Muscle of back (tissue), 11 donors: ENCODE measurements around the gene C9. TPM values are rescaled to one million over a fixed set of nuclear protein-coding genes. Genes with fewer than 3 reads are reported as not detected.
A peak's percentile ranks its signal among the peaks of the same experiment; 100 is the strongest.
"Not testable (repeated sequence)": the region's sequence is repeated elsewhere in the genome, so short reads cannot be mapped to it uniquely, and the experiment has no call there.

Experiments used
- DNase-seq, 3 donors: peaks; one replicate each; pipeline versions ENCODE4 v3.0.0 to v3.0.0-alpha.2; 2013
- polyA plus RNA-seq, 10 donors: library from polyadenylated mRNA; unstranded; fragments of 120-200 nt; gene quantifications; one replicate each; pipeline ENCODE4 v1.2.1, GENCODE V29; 2013; ENCODE audit not compliant: insufficient read length in 10 of 10

The C9 gene
- polyA plus RNA-seq, 10 donors, result 0.20 to 0.53 (median 0.43) TPM

DNA sequence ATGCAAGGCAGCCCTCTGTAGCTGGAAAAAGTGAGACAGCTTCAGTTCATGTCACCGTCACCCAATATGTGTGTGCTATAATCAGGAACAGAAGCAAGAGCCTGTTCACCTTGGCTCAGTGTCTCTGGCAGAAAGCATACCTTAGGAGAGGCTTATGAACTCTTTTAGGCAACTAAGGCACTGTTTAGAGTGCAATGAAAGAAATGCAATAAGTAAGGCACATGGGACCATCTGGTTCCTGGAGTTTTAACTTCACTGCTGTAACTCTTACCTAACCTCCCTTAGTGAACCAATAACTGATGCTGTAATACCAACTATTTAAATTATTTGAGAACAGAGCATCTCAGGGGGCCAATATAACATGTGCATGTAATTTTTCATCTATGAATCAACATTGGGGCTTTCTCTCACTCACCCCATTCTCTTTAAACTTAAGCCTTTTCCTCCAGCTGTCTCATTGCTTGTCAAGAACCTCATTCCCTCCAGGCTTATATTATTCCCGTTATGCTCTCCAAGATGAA is 32.4 kb downstream of the C9 start:
- DNase-seq, result peak; percentile 78 to 93 (median 83)

DNA sequence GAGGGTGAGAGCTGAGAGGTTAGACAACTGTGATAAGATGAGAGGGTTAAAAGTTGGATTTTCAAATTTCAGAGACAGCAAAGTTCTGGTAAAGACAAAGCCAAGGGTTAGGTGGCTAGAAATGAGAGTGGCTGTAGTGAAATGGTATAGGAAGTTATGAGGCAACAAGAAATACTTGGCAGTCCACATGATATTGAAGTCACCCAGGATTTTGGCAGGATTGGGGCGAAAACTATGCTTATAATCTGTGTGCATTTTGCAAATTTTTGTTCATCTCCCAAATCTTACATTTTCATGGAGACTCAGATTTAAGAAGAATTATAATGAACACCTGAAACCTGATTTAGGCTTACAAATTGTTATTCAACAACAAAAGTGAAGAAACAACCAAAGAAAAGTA is 35.6 kb downstream of the C9 start:
- DNase-seq, result no peak

GRCh38 chr5:39323542-39323941 is 40.8 kb downstream of the C9 start:
- no peak for DNase-seq

DNA sequence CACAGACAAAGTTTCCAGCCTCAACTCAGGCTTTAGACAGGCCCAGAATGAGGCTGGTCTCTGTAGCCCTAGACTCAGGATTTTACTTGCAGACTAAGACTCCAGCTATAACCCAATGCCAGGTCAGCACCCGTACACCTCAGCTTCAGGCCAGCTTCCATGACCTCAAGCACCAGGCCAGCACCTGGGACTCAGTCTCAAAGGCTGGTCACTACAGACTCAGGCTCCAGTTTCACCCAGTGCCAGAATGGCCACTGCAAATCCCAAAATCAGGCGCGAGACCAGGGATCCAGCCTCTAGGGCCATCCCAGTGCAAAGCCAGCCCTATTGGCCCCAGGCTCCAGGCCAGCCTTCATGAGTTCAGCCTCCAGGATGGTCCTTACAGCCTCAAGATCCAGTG is 44.9 kb downstream of the C9 start:
- DNase-seq, result no peak

GRCh38 chr5:39316464-39316863 is 47.8 kb downstream of the C9 start:
- not testable (repeated sequence) for DNase-seq

GRCh38 chr5:39315995-39316394 is 48.3 kb downstream of the C9 start:
- DNase-seq, result no peak

GRCh38 chr5:39314591-39314990 is 49.7 kb downstream of the C9 start:
- DNase-seq, result no peak

- DNase-seq, result no peak
Observed at GRCh38 chr5:39309534-39309933, 54.8 kb downstream of the C9 start.

GRCh38 chr5:39302472-39302871 is 61.8 kb downstream of the C9 start:
- DNase-seq, result no peak

GRCh38 chr5:39301406-39301805 is 62.9 kb downstream of the C9 start:
- DNase-seq, result no peak

- DNase-seq, result no peak
Observed at GRCh38 chr5:39299962-39300361, 64.3 kb downstream of the C9 start.

- DNase-seq, result no peak
Observed at GRCh38 chr5:39294736-39295135, 69.6 kb downstream of the C9 start.

- no peak for DNase-seq
Observed at GRCh38 chr5:39284552-39284951, 79.7 kb downstream of the C9 start.

GRCh38 chr5:39283231-39283818 is 81.0 kb downstream of the C9 start:
- peak; percentile 31 to 54 (median 45) for DNase-seq

DNA sequence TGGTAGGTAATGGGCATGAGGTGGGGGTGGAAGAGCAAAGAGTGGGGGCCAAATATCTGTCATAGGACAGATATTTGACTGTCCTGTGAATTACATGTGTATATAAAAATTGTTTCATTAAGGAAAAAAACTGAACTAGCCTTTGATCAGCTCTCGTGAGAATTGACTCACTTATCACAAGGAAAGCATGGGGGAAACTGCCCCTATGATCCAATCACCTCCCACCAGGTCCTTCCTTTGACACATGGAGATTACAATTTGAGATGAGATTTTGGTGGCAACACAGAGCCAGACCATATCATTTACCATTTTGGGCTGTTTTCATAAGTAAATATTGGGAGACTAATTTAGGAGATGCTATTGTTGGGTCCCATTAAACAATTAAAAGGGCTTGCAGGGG is 81.7 kb downstream of the C9 start:
- no peak for DNase-seq

DNA sequence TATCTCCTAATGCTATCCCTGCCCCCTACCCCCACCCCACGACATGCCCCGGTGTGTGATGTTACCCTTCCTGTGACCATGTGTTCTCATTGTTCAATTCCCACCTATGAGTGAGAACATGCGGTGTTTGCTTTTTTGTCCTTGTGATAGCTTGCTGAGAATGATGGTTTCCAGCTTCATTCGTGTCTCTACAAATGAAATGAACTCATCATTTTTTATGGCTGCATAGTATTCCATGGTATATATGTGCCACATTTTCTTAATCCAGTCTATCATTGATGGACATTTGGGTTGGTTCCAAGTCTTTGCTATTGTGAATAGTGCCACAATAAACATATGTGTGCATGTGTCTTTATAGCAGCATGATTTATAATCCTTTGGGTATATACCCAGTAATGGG is 88.4 kb downstream of the C9 start:
- not testable (repeated sequence) for DNase-seq

- DNase-seq, result peak in 1 of 3 donors; percentile 30
Observed at GRCh38 chr5:39274398-39275085, 89.8 kb downstream of the C9 start.

- no peak for DNase-seq
Observed at GRCh38 chr5:39273314-39273954, 90.9 kb downstream of the C9 start.

- not testable (repeated sequence) for DNase-seq
Observed at GRCh38 chr5:39272869-39273231, 91.4 kb downstream of the C9 start.

DNA sequence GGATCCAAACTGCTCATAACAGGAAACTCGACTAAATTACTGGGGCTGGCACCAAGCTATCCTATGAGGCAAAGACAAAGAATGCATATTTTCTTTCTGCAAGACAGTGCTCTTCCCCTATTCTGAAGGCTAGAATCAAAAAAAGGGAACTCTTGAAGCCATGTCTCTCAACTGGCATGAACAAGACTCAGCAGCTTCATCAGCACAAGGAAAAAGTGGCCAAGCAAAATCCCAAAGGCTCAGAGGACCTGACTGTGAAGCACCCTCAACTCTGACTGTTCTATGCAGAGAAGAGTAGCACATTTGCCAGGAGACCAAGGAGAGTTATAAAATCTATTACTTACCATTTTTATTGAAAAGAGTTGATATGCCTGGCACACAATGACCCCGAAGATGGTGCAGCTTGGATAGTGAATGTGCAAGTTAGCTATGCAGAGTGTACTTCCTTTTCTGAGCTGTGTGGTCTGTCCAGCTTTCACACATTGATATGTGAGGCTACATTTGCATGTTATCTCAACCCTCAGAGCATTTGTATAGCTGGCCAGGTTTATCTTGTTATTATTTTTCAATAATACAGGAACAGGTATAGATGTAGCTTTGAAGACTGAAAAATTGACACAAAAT is 94.0 kb downstream of the C9 start:
- DNase-seq, result peak in 1 of 3 donors; percentile 25

DNA sequence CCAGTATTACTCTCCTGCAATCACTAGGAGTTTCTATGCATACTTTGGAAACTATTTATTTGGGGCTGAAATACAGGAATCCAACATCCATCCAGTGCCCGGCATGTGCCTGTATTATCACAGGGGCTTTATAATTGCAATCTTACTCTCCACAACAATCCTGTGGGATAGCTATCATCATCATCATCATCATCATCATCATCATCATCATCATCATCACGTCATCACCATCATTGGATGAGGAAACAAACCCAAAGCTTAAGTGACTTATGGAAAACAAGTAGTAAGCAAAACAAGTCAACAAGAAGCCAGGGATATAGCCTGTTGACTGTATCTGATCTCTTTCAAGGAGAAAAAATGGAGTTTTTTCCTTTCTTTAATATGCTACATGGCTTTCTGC is 97.1 kb downstream of the C9 start:
- DNase-seq, result no peak

- DNase-seq, result no peak
Observed at GRCh38 chr5:39266442-39266841, 97.9 kb downstream of the C9 start.

GRCh38 chr5:39264528-39264927 is 99.8 kb downstream of the C9 start:
- no peak for DNase-seq
